AG04450 (cell line): ENCODE data around the gene TCP1. TPM values are rescaled to one million over a fixed set of nuclear protein-coding genes. Genes with fewer than 3 reads are reported as not detected.
A peak's percentile ranks its signal among the peaks of the same experiment; 100 is the strongest.

Experiments
- CTCF ChIA-PET: fragments of 300-600, 350-600 bp; formaldehyde crosslinking; extraction: SDS; loops from one replicate; lab custom pipeline; 2022; ENCODE audit warnings: antibody characterized with exemption, inconsistent platforms; lab: Charles Lee
- POLR2A ChIA-PET: fragments of 350-600 bp; formaldehyde crosslinking; extraction: SDS; loops from one replicate; lab custom pipeline; 2021; ENCODE audit warnings: antibody characterized with exemption, inconsistent platforms; lab: Yijun Ruan, JAX
- DNase-seq: peaks from one replicate; pipeline ENCODE4 v3.0.0-alpha.2; 2011; ENCODE audit warnings: low read depth, low spot score
- H3K27ac ChIP-seq: one replicate; pipeline ENCODE4 v1.5.1; 2012; ENCODE audit warnings: low read depth, low read length, control low read depth
- H3K27me3 ChIP-seq: one replicate; pipeline ENCODE4 v1.6.0; 2012; ENCODE audit warnings: low read length; ENCODE audit not compliant: control insufficient read depth, insufficient read depth
- H3K4me3 ChIP-seq: 2 replicates; pipeline ENCODE4 v1.5.1; 2011; ENCODE audit warnings: mild to moderate bottlenecking, low read depth, low read length, control low read depth
- H3K9me3 ChIP-seq: 2 replicates; pipeline ENCODE4 v1.5.1; 2012; ENCODE audit warnings: low read length; ENCODE audit not compliant: control insufficient read depth, insufficient read depth
- polyA minus RNA-seq: library from RNA; depleted of rRNA, polyadenylated mRNA; stranded (reverse); fragments of >200 nt; gene quantifications from 2 replicates; pipeline ENCODE4 v1.2.3, GENCODE V29; 2011; rRNA and poly(A)+ RNA removed
- polyA plus RNA-seq: library from polyadenylated mRNA; depleted of rRNA; stranded (reverse); fragments of >200 nt; gene quantifications from 2 replicates; pipeline ENCODE4 v1.2.3, GENCODE V29; 2011; rRNA removed
- TF ChIP-seq, protein P1 (sequence below): IDR thresholded peaks from 2 replicates; pipeline ENCODE4 v1.5.1; 2011; ENCODE audit warnings: low read depth, low read length, control low read depth, inconsistent platforms

Gene TCP1
- 132 and 182 TPM in 2 replicates for polyA plus RNA-seq
- 135 and 171 TPM in 2 replicates for polyA minus RNA-seq

DNA sequence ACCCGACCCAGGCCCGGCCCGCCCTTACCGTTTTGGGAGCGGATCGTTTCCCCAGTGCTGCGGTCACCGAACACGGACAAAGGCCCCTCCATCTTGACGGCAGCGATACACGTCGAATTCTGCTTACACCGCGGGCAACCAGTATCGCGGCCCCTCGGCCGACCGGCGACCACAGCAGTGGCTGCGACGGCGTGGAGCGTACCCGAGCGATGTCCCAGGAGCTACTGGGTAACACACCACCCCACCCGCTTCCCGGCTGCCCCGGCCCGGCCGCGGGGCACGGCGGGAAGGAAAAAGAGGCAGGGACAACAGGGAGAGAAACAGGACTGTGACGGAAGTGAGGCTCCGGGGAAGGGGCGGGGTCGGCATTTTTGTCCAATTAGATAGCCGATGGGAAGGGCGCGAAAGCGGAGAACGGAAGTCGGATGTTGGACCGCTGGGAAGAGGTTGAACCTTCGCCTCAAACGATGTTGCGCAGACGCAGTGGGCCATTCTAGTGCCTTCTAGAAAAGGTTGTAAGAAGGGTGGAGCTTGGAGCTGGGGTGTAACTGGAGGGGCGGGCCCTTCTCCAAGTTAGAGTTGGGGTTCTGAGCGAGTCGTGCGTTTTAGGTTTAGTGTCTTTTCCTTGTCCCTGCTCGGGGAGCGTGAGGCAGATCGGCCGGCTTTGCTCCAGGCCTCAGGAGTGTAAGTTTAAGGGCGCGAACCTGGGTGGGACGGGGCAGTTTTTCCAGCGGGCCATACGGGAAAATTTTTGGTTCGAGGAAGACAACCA, at the start of gene TCP1:
TSS of gene TCP1 (minus strand) at position 226 of the 772 bp plus-strand sequence. CDS start at position 92, 134 bp downstream.
- ChIA-PET CTCF (interaction anchor here (0.9 to 2.7 kb wide), 3 partner anchors 98 to 135 kb away, joined by 4 to 16 read pairs (median 7); no protein-coding TSS in a partner anchor), POLR2A (interaction anchor here (0.5 to 3.2 kb wide), 12 partner anchors 20 to 1772 kb away, joined by 3 to 31 read pairs (median 6); partner anchors contain the start of genes ACAT2, SOD2 and WTAP)
- H3K9me3 ChIP-seq = peaks cover 4% of the 10 kb centered on the region; the same call in 1 of the 2 replicates
- DNase-seq = peak; percentile 98
- TF ChIP-seq, protein P1, sequence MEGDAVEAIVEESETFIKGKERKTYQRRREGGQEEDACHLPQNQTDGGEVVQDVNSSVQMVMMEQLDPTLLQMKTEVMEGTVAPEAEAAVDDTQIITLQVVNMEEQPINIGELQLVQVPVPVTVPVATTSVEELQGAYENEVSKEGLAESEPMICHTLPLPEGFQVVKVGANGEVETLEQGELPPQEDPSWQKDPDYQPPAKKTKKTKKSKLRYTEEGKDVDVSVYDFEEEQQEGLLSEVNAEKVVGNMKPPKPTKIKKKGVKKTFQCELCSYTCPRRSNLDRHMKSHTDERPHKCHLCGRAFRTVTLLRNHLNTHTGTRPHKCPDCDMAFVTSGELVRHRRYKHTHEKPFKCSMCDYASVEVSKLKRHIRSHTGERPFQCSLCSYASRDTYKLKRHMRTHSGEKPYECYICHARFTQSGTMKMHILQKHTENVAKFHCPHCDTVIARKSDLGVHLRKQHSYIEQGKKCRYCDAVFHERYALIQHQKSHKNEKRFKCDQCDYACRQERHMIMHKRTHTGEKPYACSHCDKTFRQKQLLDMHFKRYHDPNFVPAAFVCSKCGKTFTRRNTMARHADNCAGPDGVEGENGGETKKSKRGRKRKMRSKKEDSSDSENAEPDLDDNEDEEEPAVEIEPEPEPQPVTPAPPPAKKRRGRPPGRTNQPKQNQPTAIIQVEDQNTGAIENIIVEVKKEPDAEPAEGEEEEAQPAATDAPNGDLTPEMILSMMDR = no peak
- peak within 1 kb of the TSS; percentile 98 for H3K4me3 ChIP-seq
- H3K27me3 ChIP-seq = no peaks in the 10 kb centered on the region
- peak within 1 kb of the TSS; percentile 83 for H3K27ac ChIP-seq

DNA sequence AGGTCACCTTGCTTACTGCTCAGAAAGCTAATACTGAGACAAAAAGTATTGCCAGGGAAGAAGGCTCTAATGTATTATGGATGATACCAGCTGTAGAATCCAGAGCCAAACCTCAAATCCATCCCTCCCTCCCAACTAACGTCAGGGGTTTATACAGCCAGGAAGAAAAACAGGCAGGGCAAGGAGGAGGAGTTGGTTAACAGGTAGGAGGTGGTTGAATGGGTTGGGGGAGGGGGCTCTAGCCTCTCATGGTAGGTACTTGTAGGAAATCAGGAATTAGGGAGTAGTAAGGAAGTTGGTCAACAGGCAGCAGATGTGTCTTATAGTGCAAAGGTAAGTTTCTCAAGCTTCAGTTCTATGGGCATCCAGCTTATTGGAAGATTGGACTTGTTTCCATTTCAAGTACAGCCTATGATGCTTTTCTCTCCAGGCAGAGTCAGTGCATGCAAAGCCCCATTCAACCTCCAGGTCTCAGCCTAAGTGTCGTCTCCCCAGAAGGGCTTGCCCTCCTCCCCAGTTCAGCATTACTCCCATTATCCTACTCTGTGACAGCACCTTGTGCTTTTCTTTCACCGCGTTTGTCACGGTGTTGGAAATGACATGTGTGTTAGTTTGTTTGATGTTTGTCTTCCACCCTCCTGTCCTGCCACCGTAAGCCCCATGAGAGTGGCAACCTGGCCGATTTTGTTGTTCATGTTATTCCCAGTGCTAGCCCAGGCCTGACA, 48.8 kb upstream of the TCP1 start:
- Histone ChIP-seq H3K27me3 (no peaks in the 10 kb centered on the region), H3K4me3 (no peak overlapping the region), H3K9me3 (peaks cover 8% of the 10 kb centered on the region; the same call in 1 of the 2 replicates), H3K27ac (no peak overlapping the region)
- CTCF ChIA-PET = no interaction called here
- TF ChIP-seq, protein P1 = no peak
- POLR2A ChIA-PET = no interaction called here
- DNase-seq = no peak

DNA sequence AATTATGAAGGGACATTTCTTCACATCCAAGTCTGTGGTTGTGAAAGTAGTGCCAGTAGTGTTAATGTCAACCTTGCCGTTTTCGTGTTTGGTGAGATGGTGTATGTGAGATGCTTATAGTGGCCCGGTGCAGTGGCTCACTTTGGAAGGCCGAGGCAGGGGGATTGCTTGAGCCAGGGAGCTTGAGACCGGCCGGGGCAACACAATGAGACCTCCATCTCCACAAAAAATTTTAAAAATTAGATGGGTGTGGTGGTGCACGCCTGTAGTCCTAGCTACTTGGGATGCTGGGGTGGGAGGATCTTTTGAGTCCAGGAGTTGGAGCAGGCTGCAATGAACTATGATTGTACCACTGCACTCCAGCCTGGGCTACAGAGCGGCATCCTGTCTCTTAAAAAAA, 48.1 kb upstream of the TCP1 start:
- H3K9me3 ChIP-seq = peaks cover 8% of the 10 kb centered on the region; the same call in 1 of the 2 replicates
- H3K27me3 ChIP-seq = no peaks in the 10 kb centered on the region
- ChIA-PET POLR2A (no interaction called here), CTCF (no interaction called here)
- no peak for DNase-seq
- no peak overlapping the region for H3K27ac ChIP-seq
- TF ChIP-seq, protein P1 = no peak
- no peak overlapping the region for H3K4me3 ChIP-seq

DNA sequence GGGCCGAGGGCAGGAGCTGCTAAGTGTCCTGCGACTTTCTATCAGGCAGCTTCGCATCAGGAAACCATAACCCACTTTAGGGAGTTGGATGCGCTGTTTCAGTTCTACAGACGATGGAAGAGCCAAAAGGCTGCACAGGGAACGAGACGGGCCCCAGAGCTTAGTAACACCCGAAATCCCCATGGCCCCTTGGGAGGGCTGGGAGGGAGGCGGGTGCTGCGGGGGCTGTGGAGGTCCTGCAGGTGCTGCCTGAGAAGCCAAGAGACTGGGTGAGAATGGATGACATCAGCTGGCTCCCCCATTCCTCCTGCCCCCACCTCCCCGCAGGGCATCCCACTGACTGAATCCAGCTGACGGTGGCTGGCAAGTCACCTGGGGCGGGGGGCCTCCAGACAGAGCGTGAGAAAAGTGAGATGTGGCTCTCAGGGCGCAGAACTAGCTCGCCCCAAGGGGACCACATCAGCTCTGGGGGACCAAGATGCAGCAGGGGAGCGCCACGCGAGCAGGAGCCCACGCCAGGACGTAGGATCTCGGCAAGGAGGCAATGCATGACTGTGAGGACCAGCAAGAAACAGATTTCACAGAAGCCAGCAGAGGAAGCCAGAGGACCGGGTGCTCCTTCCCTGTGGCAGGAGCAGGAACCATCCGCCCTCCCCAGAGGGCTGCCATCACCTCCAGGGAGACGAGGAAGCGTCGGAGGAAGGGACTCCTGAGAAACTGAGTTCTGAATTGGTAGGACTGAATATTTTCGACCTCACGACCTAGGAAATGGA, 47.5 kb upstream of the TCP1 start:
- H3K27me3 ChIP-seq = no peaks in the 10 kb centered on the region
- H3K9me3 ChIP-seq = peaks cover 8% of the 10 kb centered on the region; the same call in 1 of the 2 replicates
- H3K27ac ChIP-seq = no peak overlapping the region
- ChIA-PET CTCF (no interaction called here), POLR2A (no interaction called here)
- TF ChIP-seq, protein P1 = no peak
- no peak overlapping the region for H3K4me3 ChIP-seq
- no peak for DNase-seq
